Mesendoderm (in vitro differentiated cells): Measurements from ENCODE around the gene SASH1.

ENCODE experiments used
- DNase-seq: peaks from one replicate; pipeline ENCODE4 v3.0.0; 2013
- H2AK5ac ChIP-seq: 2 replicates; pipeline ENCODE4 v1.6.1; 2013; ENCODE audit warnings: low read length, inconsistent platforms
- H2BK120ac ChIP-seq: 2 replicates; pipeline ENCODE4 v1.6.1; 2013; ENCODE audit warnings: low read depth, mild to moderate bottlenecking, low read length, moderate library complexity, mixed read lengths
- H2BK15ac ChIP-seq: replicated peaks from 2 replicates; pipeline ENCODE4 v1.6.1; 2013; ENCODE audit warnings: low read depth, mild to moderate bottlenecking, moderate library complexity
- H2BK5ac ChIP-seq: 2 replicates; pipeline ENCODE4 v1.6.1; 2013; ENCODE audit warnings: low read length, inconsistent platforms
- H3K18ac ChIP-seq: 2 replicates; pipeline ENCODE4 v1.6.1; 2013; ENCODE audit warnings: mild to moderate bottlenecking, low read length, mixed read lengths
- H3K23ac ChIP-seq: one replicate; pipeline ENCODE4 v1.6.1; 2013; ENCODE audit warnings: low read length
- H3K27ac ChIP-seq: 2 replicates; pipeline ENCODE4 v1.5.1; 2013; ENCODE audit warnings: low read depth, mild to moderate bottlenecking, inconsistent platforms, low read length, moderate library complexity
- H3K27me3 ChIP-seq: 2 replicates; pipeline ENCODE4 v1.6.1; 2013; ENCODE audit warnings: low read length, control low read depth, mild to moderate bottlenecking, inconsistent platforms; ENCODE audit not compliant: insufficient read depth, poor library complexity
- H3K36me3 ChIP-seq: 2 replicates; pipeline ENCODE4 v1.6.1; 2013; ENCODE audit warnings: low read length, inconsistent platforms; ENCODE audit not compliant: control insufficient read depth, insufficient read depth
- H3K4ac ChIP-seq: one replicate; pipeline ENCODE4 v1.6.1; 2013; ENCODE audit warnings: low read depth, mild to moderate bottlenecking, low read length, moderate library complexity
- H3K4me1 ChIP-seq: 2 replicates; pipeline ENCODE4 v1.6.1; 2013; ENCODE audit warnings: low read depth, low read length, inconsistent platforms; ENCODE audit not compliant: control insufficient read depth
- H3K4me2 ChIP-seq: 2 replicates; pipeline ENCODE4 v1.6.1; 2013; ENCODE audit warnings: low read length
- H3K4me3 ChIP-seq: 2 replicates; pipeline ENCODE4 v1.5.1; 2013; ENCODE audit warnings: mild to moderate bottlenecking, low read length
- H3K56ac ChIP-seq: one replicate; pipeline ENCODE4 v1.6.1; 2013; ENCODE audit warnings: low read length
- H3K79me1 ChIP-seq: 2 replicates; pipeline ENCODE4 v1.6.1; 2013; ENCODE audit warnings: low read length, inconsistent platforms
- H3K79me2 ChIP-seq: 2 replicates; pipeline ENCODE4 v1.6.1; 2013; ENCODE audit warnings: mild to moderate bottlenecking, low read length; ENCODE audit not compliant: control insufficient read depth, insufficient read depth
- H3K9ac ChIP-seq: 2 replicates; pipeline ENCODE4 v1.6.1; 2013; ENCODE audit warnings: low read length, inconsistent platforms
- H4K5ac ChIP-seq: one replicate; pipeline ENCODE4 v1.6.1; 2013; ENCODE audit warnings: low read length
- H4K8ac ChIP-seq: one replicate; pipeline ENCODE4 v1.6.1; 2013; ENCODE audit warnings: low read depth, mild to moderate bottlenecking, control low read depth, low read length, moderate library complexity
- WGBS: extraction: QIAGEN DNeasy Blood & Tissue Kit; methylation state at CpG from one replicate; pipeline ENCODE4 v1.1.7; 2013; ENCODE audit warnings: low lambda C conversion rate, missing lambda C conversion rate; ENCODE audit not compliant: insufficient coverage; ENCODE audit errors: extremely low coverage; 5-methylcytosine and 5-hydroxymethylcytosine counted together

SASH1 gene

GRCh38 chr6:148407372-148407771 lies 64.7 kb downstream of the SASH1 start:
- Histone ChIP-seq H2BK5ac (no peak overlapping the region), H4K8ac (no peak overlapping the region), H3K18ac (no peak overlapping the region), H3K56ac (no peak overlapping the region), H3K27me3 (no peaks in the 10 kb centered on the region), H2BK15ac (no peak overlapping the region), H3K4me3 (no peak overlapping the region), H3K36me3 (no peaks in the 10 kb centered on the region), H3K23ac (no peak overlapping the region), H2AK5ac (no peak overlapping the region), H3K4me2 (no peak overlapping the region), H2BK120ac (no peak overlapping the region), H3K79me2 (no peaks in the 10 kb centered on the region), H3K9ac (no peak overlapping the region), H3K4ac (no peak overlapping the region), H3K79me1 (no peaks in the 10 kb centered on the region), H3K27ac (no peak overlapping the region), H4K5ac (no peak overlapping the region), H3K4me1 (peaks cover 3% of the 10 kb centered on the region)
- no peak for DNase-seq
- WGBS, result no CpG with 5 or more reads among the region's 7 CpGs

GRCh38 chr6:148413321-148414091 lies 70.9 kb downstream of the SASH1 start:
- H3K4me2 ChIP-seq, result no peak overlapping the region
- H3K18ac ChIP-seq, result no peak overlapping the region
- H3K23ac ChIP-seq, result no peak overlapping the region
- H3K56ac ChIP-seq, result no peak overlapping the region
- no CpG with 5 or more reads among the region's 12 CpGs for WGBS
- H2BK120ac ChIP-seq, result no peak overlapping the region
- no peaks in the 10 kb centered on the region for H3K36me3 ChIP-seq
- H4K5ac ChIP-seq, result no peak overlapping the region
- H3K4ac ChIP-seq, result no peak overlapping the region
- H3K79me1 ChIP-seq, result peaks cover 2% of the 10 kb centered on the region
- H3K9ac ChIP-seq, result no peak overlapping the region
- no peak overlapping the region for H4K8ac ChIP-seq
- H3K4me3 ChIP-seq, result no peak overlapping the region
- H2BK5ac ChIP-seq, result no peak overlapping the region
- H2BK15ac ChIP-seq, result no peak overlapping the region
- H3K4me1 ChIP-seq, result peaks cover 4% of the 10 kb centered on the region
- no peak overlapping the region for H2AK5ac ChIP-seq
- no peaks in the 10 kb centered on the region for H3K79me2 ChIP-seq
- peak; percentile 21 for DNase-seq
- no peaks in the 10 kb centered on the region for H3K27me3 ChIP-seq
- no peak overlapping the region for H3K27ac ChIP-seq

- no peaks in the 10 kb centered on the region for H3K27me3 ChIP-seq
- no peak overlapping the region for H4K8ac ChIP-seq
- H3K18ac ChIP-seq, result no peak overlapping the region
- H3K4me3 ChIP-seq, result no peak overlapping the region
- no peak overlapping the region for H3K4me2 ChIP-seq
- H2BK15ac ChIP-seq, result no peak overlapping the region
- no peaks in the 10 kb centered on the region for H3K79me2 ChIP-seq
- no peak overlapping the region for H2BK120ac ChIP-seq
- no peaks in the 10 kb centered on the region for H3K36me3 ChIP-seq
- H3K9ac ChIP-seq, result no peak overlapping the region
- H3K56ac ChIP-seq, result no peak overlapping the region
- H3K4me1 ChIP-seq, result peaks cover 4% of the 10 kb centered on the region
- peaks cover 2% of the 10 kb centered on the region for H3K79me1 ChIP-seq
- no peak overlapping the region for H4K5ac ChIP-seq
- WGBS, result no CpG with 5 or more reads among the region's 3 CpGs
- no peak overlapping the region for H2AK5ac ChIP-seq
- no peak overlapping the region for H3K27ac ChIP-seq
- DNase-seq, result no peak
- no peak overlapping the region for H2BK5ac ChIP-seq
- H3K4ac ChIP-seq, result no peak overlapping the region
- H3K23ac ChIP-seq, result no peak overlapping the region
Observed at GRCh38 chr6:148414092-148414489, 71.5 kb downstream of the SASH1 start.

GRCh38 chr6:148414836-148415235 lies 72.2 kb downstream of the SASH1 start:
- no peak for DNase-seq
- Histone ChIP-seq H2BK15ac (no peak overlapping the region), H4K8ac (no peak overlapping the region), H2AK5ac (no peak overlapping the region), H3K18ac (no peak overlapping the region), H3K23ac (no peak overlapping the region), H2BK5ac (no peak overlapping the region), H3K4me3 (no peak overlapping the region), H3K4me1 (peaks cover 4% of the 10 kb centered on the region), H3K79me1 (peaks cover 3% of the 10 kb centered on the region), H3K27ac (no peak overlapping the region), H3K4ac (no peak overlapping the region), H3K36me3 (no peaks in the 10 kb centered on the region), H3K79me2 (no peaks in the 10 kb centered on the region), H3K27me3 (no peaks in the 10 kb centered on the region), H3K4me2 (no peak overlapping the region), H2BK120ac (no peak overlapping the region), H3K9ac (no peak overlapping the region), H4K5ac (no peak overlapping the region), H3K56ac (no peak overlapping the region)
- no CpG with 5 or more reads among the region's 3 CpGs for WGBS

GRCh38 chr6:148415511-148416260 lies 73.0 kb downstream of the SASH1 start:
- Histone ChIP-seq H3K56ac (no peak overlapping the region), H2BK5ac (no peak overlapping the region), H4K5ac (no peak overlapping the region), H3K23ac (no peak overlapping the region), H3K79me1 (peaks cover 3% of the 10 kb centered on the region), H3K4ac (no peak overlapping the region), H3K27me3 (no peaks in the 10 kb centered on the region), H4K8ac (no peak overlapping the region), H3K36me3 (no peaks in the 10 kb centered on the region), H3K4me1 (peaks cover 4% of the 10 kb centered on the region), H3K27ac (no peak overlapping the region), H3K9ac (no peak overlapping the region), H3K79me2 (no peaks in the 10 kb centered on the region), H2AK5ac (no peak overlapping the region), H3K4me3 (no peak overlapping the region), H2BK15ac (no peak overlapping the region), H3K4me2 (no peak overlapping the region), H2BK120ac (no peak overlapping the region), H3K18ac (no peak overlapping the region)
- no peak for DNase-seq
- no CpG with 5 or more reads among the region's 4 CpGs for WGBS
